Measurements from ENCODE around the gene NOTCH1.

The NOTCH1 gene

GRCh38 chr9:136455043-136456002, 90.5 kb downstream of the NOTCH1 start:
- DNase-seq, result no peak

- DNase-seq, result no peak
These were observed 91.6 kb downstream of the NOTCH1 start for GRCh38 chr9:136454026-136454796.

- no peak for DNase-seq
These were observed 92.5 kb downstream of the NOTCH1 start for GRCh38 chr9:136453326-136453725.

- DNase-seq, result no peak
These were observed 94.5 kb downstream of the NOTCH1 start for GRCh38 chr9:136451221-136451877.

GRCh38 chr9:136448655-136449054, 97.2 kb downstream of the NOTCH1 start:
- DNase-seq, result no peak

GRCh38 chr9:136447173-136447778, 98.6 kb downstream of the NOTCH1 start:
- DNase-seq, result no peak

GRCh38 chr9:136445799-136446198, 100.0 kb downstream of the NOTCH1 start:
- DNase-seq, result no peak

All from NCI-H2081 (cell line).